HK-2 (cell line): Measurements from ENCODE around the gene RUNDC1.

Experiments
- DNase-seq: peaks from one replicate; pipeline ENCODE4 v3.0.0-alpha.2; 2018; ENCODE audit not compliant: unreplicated experiment

Gene RUNDC1

GRCh38 chr17:43042025-43042628, 61.8 kb downstream of the RUNDC1 start:
- no peak for DNase-seq
